GM19467 (cell line): ENCODE measurements around the gene CD48.

Experiments
- ATAC-seq: cut with Tn5 transposase; IDR thresholded peaks from one replicate; pipeline ENCODE4 v1.9.1; 2021; ENCODE audit warnings: mild to moderate bottlenecking, moderate library complexity; ENCODE audit not compliant: unreplicated experiment

The CD48 gene

GRCh38 chr1:160681066-160681890, 30.3 kb downstream of the CD48 start:
- ATAC-seq = peak; percentile 46

DNA sequence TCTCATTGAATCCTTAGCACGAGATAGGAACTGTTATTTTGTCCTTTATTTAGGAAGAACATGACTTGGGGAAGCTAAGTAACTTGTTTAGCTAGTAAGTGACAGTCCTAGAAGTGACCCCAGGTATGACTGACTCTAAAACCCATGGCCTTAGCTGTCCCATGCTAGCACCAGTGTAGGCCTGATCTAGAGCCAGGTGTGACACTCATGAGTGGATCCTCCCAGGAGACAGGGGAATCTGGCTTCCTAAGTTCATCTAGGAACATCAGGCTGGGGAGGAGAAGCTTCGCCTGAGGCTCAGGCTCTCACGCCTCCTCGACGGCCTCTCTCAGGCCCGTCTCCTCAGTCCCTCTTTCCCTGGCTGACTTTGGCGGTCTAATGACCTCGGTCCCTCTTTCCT, 31.2 kb downstream of the CD48 start:
- no peak for ATAC-seq

DNA sequence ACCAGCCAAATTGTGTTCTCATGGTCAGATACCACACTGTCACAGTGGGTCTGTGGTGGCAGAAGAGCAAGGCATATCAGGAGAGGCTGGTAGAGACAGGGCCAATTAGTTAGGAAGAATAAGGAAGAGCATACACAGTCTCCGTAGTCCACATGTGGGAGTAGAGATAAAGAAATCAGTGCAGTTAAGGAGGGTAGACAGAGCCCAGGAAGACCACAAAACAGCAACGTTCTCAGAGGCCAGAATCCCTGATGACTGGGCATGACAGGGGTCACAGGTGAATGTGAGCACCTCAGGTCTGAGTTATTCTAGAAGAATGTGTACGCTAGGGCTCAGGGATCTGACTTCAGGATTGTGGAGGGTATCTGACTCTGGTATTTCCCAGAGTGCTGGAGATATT, 31.7 kb downstream of the CD48 start:
- ATAC-seq = no peak

- no peak for ATAC-seq
These were observed 34.6 kb downstream of the CD48 start for GRCh38 chr1:160676869-160677597.

DNA sequence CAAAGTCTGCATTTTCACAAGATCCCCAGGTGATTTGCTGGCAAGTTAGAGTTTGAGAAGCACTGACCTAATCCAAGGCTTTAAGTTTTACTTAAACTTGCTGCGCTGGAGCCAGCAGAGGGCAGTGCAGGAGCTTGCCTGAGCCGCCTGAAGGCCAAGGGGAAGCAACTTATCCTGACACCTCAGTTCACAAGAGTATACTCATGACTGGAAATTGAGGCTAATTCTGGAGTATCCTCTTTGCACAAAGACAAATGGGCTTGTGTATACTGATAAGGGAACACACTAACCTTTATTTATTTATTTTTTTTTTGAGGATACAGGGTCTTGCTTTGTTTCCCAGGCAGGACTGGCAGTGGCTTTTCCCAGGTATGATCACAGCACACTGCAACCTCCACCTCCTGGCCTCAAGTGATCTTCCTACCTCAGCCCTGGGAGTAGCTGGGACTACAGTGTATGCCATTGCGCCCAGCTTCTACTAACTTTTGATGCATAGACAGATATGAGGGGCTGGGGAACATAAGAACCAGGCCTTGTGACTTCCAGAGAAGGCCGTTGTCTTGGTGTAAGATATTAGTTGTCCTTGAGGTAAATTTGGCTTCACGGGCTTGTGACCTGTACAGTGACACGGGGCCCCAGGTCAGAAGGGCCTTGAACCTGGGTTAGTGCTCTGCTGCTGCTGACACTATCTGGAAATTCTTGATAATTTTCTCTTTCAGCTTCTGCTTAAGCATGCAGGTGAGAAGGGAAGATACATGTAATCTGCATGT, 35.8 kb downstream of the CD48 start:
- ATAC-seq = no peak

- ATAC-seq = no peak
These were observed 37.2 kb downstream of the CD48 start for GRCh38 chr1:160674415-160674814.

DNA sequence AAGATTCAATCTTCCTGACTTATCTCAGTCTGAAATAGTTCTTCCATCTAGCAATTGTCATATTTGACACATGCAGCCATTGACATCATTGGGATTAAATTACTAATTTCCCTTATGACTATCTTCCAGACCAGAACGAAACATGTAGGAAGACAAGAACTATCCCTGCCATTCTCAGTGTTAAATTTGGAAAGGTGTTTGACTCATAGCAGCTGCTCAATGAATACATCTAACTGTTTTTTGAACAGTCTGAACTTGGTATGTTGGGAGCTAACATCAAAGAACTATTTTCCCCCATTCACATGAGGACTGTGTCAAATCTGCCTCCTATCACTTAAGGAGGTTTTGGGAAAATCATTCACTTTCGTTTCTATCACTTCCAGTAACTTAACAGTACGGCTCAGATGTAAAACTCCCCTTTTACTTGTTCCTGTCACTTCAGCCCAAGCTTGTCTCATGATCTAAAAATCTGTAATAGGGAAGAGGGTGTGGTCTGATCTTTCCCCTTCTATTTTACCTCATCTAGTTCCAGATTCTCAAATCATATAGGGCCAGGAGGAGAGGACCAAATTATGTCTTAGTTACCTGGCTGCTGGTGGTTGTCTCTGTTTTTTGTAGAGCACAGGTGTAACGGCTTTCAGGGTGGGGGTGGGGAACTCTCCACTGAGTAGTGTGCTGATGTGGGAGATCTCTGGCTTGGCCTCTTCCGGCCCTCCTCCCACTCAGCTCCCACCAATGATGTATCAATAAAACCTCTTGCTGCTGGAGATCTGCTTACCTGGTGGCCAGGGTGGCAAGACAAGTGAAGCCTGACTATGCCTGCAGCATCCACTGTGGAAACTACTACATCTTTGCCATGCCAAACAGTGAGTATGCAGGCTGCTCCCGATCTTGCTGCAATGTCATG, 38.6 kb downstream of the CD48 start:
- no peak for ATAC-seq

DNA sequence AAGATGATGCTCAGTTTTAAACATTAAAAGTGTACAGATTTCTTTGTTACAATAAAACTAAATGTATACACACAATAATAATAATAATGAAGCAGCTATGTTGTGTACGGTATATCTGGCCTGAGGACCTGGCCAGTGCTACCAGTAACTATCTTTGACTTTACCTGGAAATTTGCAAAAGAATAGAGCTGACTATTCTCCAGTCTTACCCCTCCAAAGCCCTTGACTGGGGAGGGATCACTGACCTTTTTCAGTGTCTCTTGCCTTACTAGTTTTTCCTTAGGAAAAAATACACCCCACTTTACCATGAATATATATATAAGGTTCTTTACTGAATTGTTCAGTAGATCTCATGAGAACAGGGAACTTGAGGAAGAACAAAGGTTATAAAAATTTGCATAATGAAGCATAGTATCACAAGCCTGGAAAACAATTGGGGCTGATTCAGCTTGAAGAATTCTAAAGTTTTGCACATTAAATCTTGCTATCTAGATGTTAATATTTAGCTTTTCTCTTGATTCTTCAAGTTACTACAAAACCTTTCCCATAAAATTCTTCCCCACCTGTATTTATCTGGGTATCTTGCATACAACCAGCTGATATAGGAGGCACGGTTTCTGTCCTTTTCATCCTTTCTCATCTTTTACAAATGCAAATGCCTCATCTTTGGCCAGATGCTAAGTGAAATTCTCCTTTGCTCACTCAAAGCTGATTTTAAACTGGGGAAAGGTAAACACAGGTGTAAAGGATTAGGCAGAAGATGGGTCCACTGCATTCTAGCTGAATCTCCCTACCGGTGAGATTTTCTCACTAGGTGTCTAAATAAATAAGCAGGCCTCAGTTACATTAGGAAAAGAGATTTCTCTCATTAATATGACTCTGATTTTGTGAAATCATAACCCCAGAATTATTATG, 39.8 kb downstream of the CD48 start:
- no peak for ATAC-seq

GRCh38 chr1:160670701-160671100, 40.9 kb downstream of the CD48 start:
- no peak for ATAC-seq

- no peak for ATAC-seq
These were observed 41.8 kb downstream of the CD48 start for GRCh38 chr1:160669802-160670201.

GRCh38 chr1:160669276-160669675, 42.3 kb downstream of the CD48 start:
- ATAC-seq = no peak

- ATAC-seq = no peak
These were observed 43.7 kb downstream of the CD48 start for GRCh38 chr1:160667896-160668295.

- no peak for ATAC-seq
These were observed 45.6 kb downstream of the CD48 start for GRCh38 chr1:160666079-160666442.

DNA sequence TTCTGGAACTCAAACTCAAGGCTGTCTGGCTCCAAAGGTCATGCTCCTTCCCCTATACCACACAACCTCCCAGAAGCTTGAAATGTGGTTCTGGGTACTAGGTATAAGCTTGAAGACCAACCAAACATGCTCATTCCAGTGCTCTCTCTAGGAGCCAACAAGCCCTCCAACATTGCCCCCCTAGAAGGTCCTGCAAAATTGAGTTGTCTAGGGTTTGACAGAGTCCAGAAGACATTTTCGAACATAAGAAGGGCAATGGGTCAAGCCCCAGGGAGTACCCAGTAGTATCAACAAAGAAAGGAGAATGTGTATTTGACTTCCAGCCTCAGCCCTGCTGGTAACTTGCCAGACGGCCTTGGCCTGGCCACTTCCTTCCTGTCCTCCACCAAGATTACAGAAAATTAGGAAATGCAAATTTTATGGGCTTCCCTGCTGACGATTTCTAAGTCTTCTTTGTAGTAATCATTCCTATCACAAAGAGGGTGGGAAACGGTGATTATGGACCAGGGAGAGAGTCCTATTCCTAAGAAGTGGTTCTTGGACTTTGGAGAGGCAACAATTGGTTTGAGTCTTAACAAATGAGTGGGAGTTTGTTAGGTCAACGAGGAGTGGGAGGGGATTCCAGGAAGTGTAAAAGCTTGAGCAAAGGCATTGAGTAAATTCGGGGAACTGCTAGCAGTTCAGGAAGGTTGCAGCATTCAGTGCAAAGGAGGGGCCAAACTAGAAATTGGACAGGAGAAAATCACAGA, 46.1 kb downstream of the CD48 start:
- ATAC-seq = no peak

- no peak for ATAC-seq
These were observed 47.0 kb downstream of the CD48 start for GRCh38 chr1:160664573-160665051.

DNA sequence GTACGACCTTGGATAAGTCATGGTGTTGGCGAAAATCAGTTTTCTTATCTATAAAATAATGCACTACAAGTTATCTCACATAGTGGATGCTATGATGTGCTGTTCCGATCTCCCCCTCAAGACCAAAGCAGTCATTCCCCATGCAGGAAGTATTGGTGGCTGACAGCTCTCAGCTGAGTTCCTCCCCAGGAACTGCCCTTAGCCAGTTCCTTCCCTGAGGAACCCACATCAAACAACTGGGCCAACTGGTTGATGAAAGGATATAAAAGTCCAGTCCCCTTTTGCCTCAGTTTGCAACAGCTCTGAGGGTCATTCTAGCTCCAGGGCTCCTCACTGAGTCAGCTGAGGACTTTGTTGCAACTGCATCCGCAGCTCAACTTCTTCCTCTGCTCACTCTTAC, 48.7 kb downstream of the CD48 start:
- ATAC-seq = no peak

- ATAC-seq = no peak
These were observed 52.1 kb downstream of the CD48 start for GRCh38 chr1:160659566-160659965.

- no peak for ATAC-seq
These were observed 52.8 kb downstream of the CD48 start for GRCh38 chr1:160658814-160659193.
